ENCODE results near the gene TSPEAR.

- TF ChIP-seq CTCF (IDR thresholded peaks at IDR 0.05 in 8 of 11, conservative IDR thresholded peaks at IDR 0.05 in 3 of 11) (no peak), POLR2AphosphoS5 (IDR thresholded peaks at IDR 0.05) (no peak)
Measured at GRCh38 chr21:44496564-44497550, 214.5 kb downstream of the TSPEAR start.

All from spleen (tissue), 7 donors.